HCT116 (cell line): ENCODE results near the gene CUX1. TPM values are rescaled to one million over a fixed set of nuclear protein-coding genes. Genes with fewer than 3 reads are reported as not detected.

Experiments
- ATAC-seq: fragments of 200-7000 bp; cut with Tn5 transposase; 2 replicates; pipeline ENCODE4 v1.9.1; 2020; ENCODE audit warnings: mild to moderate bottlenecking, moderate library complexity
- BruUV-seq: library from RNA; stranded (reverse); fragments of 400-500 nt; replicated peaks from 2 replicates; lab custom pipeline; 2021; lab: Mats Ljungman, UMichigan
- CTCF ChIA-PET: fragments of 300-600 bp; sonication (Branson Sonifier 250); formaldehyde crosslinking; loops from one replicate; lab custom pipeline; 2021; ENCODE audit warnings: antibody characterized with exemption; lab: Charles Lee
- POLR2A ChIA-PET: fragments of 300-600, 350-600 bp; sonication (Branson Sonifier 250); formaldehyde crosslinking; loops from one replicate; lab custom pipeline; 2021; ENCODE audit warnings: antibody characterized with exemption; lab: Charles Lee
- RAD21 ChIA-PET, 2 experiments: fragments of 300-600 bp; sonication (Branson Sonifier 250); formaldehyde crosslinking; loops; one replicate each; lab custom pipeline; 2023; ENCODE audit warnings: low total read pairs in 2 of 2; ENCODE audit not compliant: uncharacterized antibody in 2 of 2, unreplicated experiment in 2 of 2, low non-redundant PET in 1 of 2; lab: Charles Lee
- DNase-seq: peaks from one replicate; pipeline ENCODE4 v3.0.0-alpha.2; 2010; ENCODE audit warnings: low read depth, low spot score
- H2AFZ ChIP-seq: fragments of 200-600 bp; shearing (Covaris generic), sonication (generic); 2 replicates; pipeline ENCODE4 v1.6.1; 2017; ENCODE audit warnings: low read depth, mixed run types, mixed read lengths, antibody characterized with exemption, low read length; ENCODE audit not compliant: poor library complexity, severe bottlenecking
- H3K27ac ChIP-seq: 2 replicates; pipeline ENCODE4 v1.5.1; 2012; ENCODE audit warnings: low read depth, low read length
- H3K27me3 ChIP-seq: fragments of 200-600 bp; sonication (generic); 2 replicates; pipeline ENCODE4 v1.6.1; 2016; ENCODE audit warnings: mixed run types, low read length, mixed read lengths; ENCODE audit not compliant: insufficient read depth
- H3K36me3 ChIP-seq, 2 experiments: fragments of 200-500 bp in 1 of 2; fragments of 200-600 bp in 1 of 2; sonication (Bioruptor generic) in 1 of 2; sonication (generic) in 1 of 2; 2 replicates each; pipeline versions ENCODE4 v1.5.1 to v1.6.1; 2014 to 2016; ENCODE audit warnings: low read length in 2 of 2, inconsistent platforms in 1 of 2, mixed read lengths in 1 of 2, mixed run types in 1 of 2; ENCODE audit not compliant: insufficient read depth in 2 of 2, control insufficient read depth in 1 of 2
- H3K4me1 ChIP-seq, 2 experiments: fragments of 200-600 bp in 1 of 2; sonication (generic) in 1 of 2; 2 replicates each; pipeline versions ENCODE4 v1.5.1 to v1.6.1; 2012 to 2017; ENCODE audit warnings: low read length in 2 of 2, inconsistent platforms in 1 of 2, mild to moderate bottlenecking in 1 of 2, mixed read lengths in 1 of 2, mixed run types in 1 of 2, moderate library complexity in 1 of 2; ENCODE audit not compliant: insufficient read depth in 2 of 2, control insufficient read depth in 1 of 2
- H3K4me2 ChIP-seq: fragments of 200-600 bp; sonication (generic); 2 replicates; pipeline ENCODE4 v1.6.1; 2017; ENCODE audit warnings: mixed run types, low read length, mixed read lengths
- H3K4me3 ChIP-seq, 2 experiments: fragments of 200-600 bp in 1 of 2; sonication (generic) in 1 of 2; replicated peaks in 1 of 2; 2 replicates each; pipeline ENCODE4 v1.5.1; 2011 to 2016; ENCODE audit warnings: low read length in 2 of 2, control low read depth in 1 of 2, low read depth in 1 of 2, mild to moderate bottlenecking in 1 of 2, mixed read lengths in 1 of 2, mixed run types in 1 of 2
- H3K79me2 ChIP-seq: fragments of 200-600 bp; sonication (generic); 2 replicates; pipeline ENCODE4 v1.6.1; 2017; ENCODE audit warnings: mild to moderate bottlenecking, mixed run types, low read length, moderate library complexity, mixed read lengths; ENCODE audit not compliant: insufficient read depth
- H3K9ac ChIP-seq: fragments of 200-600 bp; sonication (generic); 2 replicates; pipeline ENCODE4 v1.6.1; 2016; ENCODE audit warnings: low read length, mixed read lengths
- H3K9me2 ChIP-seq: fragments of 200-600 bp; sonication (generic), shearing (Covaris generic); 2 replicates; pipeline ENCODE4 v1.6.1; 2017; ENCODE audit warnings: mixed run types, mild to moderate bottlenecking, moderate library complexity; ENCODE audit not compliant: insufficient read depth
- H3K9me3 ChIP-seq, 2 experiments: fragments of 200-500 bp in 1 of 2; fragments of 200-600 bp in 1 of 2; sonication (Bioruptor generic) in 1 of 2; sonication (generic) in 1 of 2; 2 replicates each; pipeline ENCODE4 v1.6.1; 2014 to 2017; ENCODE audit warnings: low read length in 2 of 2, mixed read lengths in 2 of 2, inconsistent platforms in 1 of 2, low read depth in 1 of 2, mild to moderate bottlenecking in 1 of 2, mixed run types in 1 of 2, moderate library complexity in 1 of 2; ENCODE audit not compliant: control insufficient read depth in 1 of 2, insufficient read depth in 1 of 2
- H4K20me1 ChIP-seq: fragments of 200-600 bp; sonication (generic), shearing (Covaris generic); 2 replicates; pipeline ENCODE4 v1.6.1; 2017; ENCODE audit warnings: mixed run types, mild to moderate bottlenecking, moderate library complexity; ENCODE audit not compliant: insufficient read depth
- CBX3 ChIP-seq: IDR thresholded peaks from 2 replicates; pipeline ENCODE4 v1.6.1; 2012; ENCODE audit warnings: low read depth
- CEBPB ChIP-seq: IDR thresholded peaks from 2 replicates; pipeline ENCODE4 v1.6.1; 2012; ENCODE audit warnings: low read depth
- ELF1 ChIP-seq: IDR thresholded peaks from 2 replicates; pipeline ENCODE4 v1.6.1; 2012; ENCODE audit warnings: low read depth, borderline replicate concordance
- EZH2 ChIP-seq: fragments of 200-600 bp; sonication (generic); IDR thresholded peaks from 2 replicates; pipeline ENCODE4 v1.6.1; 2017; ENCODE audit warnings: antibody characterized with exemption, mixed run types
- EZH2phosphoT487 ChIP-seq: fragments of 200-600 bp; IDR thresholded peaks from 2 replicates; pipeline ENCODE4 v1.6.1; 2018; ENCODE audit warnings: antibody characterized with exemption, borderline replicate concordance
- JUND ChIP-seq: IDR thresholded peaks from 2 replicates; pipeline ENCODE4 v1.6.1; 2012
- POLR2A ChIP-seq: IDR thresholded peaks from 2 replicates; pipeline ENCODE4 v1.7.0; 2011; ENCODE audit warnings: borderline replicate concordance; ENCODE audit not compliant: insufficient read depth, insufficient read length; ENCODE audit errors: extremely low read depth
- POLR2AphosphoS5 ChIP-seq: IDR thresholded peaks from 2 replicates; pipeline ENCODE4 v1.6.1; 2011; ENCODE audit warnings: mild to moderate bottlenecking, low read depth, low read length, moderate library complexity
- RAD21 ChIP-seq: IDR thresholded peaks from 2 replicates; pipeline ENCODE4 v1.6.1; 2012; ENCODE audit warnings: low read depth, mild to moderate bottlenecking
- SIN3A ChIP-seq: IDR thresholded peaks from 2 replicates; pipeline ENCODE4 v1.6.1; 2012; ENCODE audit warnings: low read depth
- SP1 ChIP-seq: IDR thresholded peaks from 2 replicates; pipeline ENCODE4 v1.6.1; 2012; ENCODE audit warnings: low read depth
- SRF ChIP-seq: IDR thresholded peaks from 2 replicates; pipeline ENCODE4 v1.6.1; 2012; ENCODE audit warnings: low read depth
- YY1 ChIP-seq: IDR thresholded peaks from 2 replicates; pipeline ENCODE4 v1.6.1; 2011; ENCODE audit warnings: low read length, low read depth, moderate library complexity, mild to moderate bottlenecking; ENCODE audit not compliant: insufficient replicate concordance; ENCODE audit errors: extremely low read depth
- ZFX ChIP-seq: fragments of 450-650 bp; IDR thresholded peaks from 2 replicates; pipeline ENCODE4 v1.6.1; 2017
- ZNF274 ChIP-seq: fragments of 200-500 bp; sonication (Bioruptor generic); IDR thresholded peaks from 2 replicates; pipeline ENCODE4 v1.6.1; 2014; ENCODE audit warnings: mild to moderate bottlenecking, low read depth, low read length, inconsistent platforms
- intact Hi-C: fragments of 100-400 bp; cut with micrococcal nuclease; formaldehyde crosslinking; loops from 2 replicates; pipeline ENCODE4 v1.10.0; 2022
- total RNA-seq: library from RNA; stranded (reverse); gene quantifications from one replicate; pipeline ENCODE4 v1.2.1, GENCODE V29; 2021; ENCODE audit not compliant: unreplicated experiment
- TF ChIP-seq, protein P1 (sequence below): IDR thresholded peaks from 2 replicates; pipeline ENCODE4 v1.6.1; 2012
- TF ChIP-seq, protein P2 (sequence below): IDR thresholded peaks from 2 replicates; pipeline ENCODE4 v1.6.1; 2012
- TF ChIP-seq, protein P3 (sequence below), 3 experiments: fragments of 200-600 bp in 1 of 3; sonication (generic) in 1 of 3; IDR thresholded peaks in 2 of 3; conservative IDR thresholded peaks in 1 of 3; 2 replicates each; pipeline ENCODE4 v1.5.1; 2012 to 2017; ENCODE audit warnings: low read depth in 2 of 3, low read length in 2 of 3, antibody characterized with exemption in 1 of 3, borderline replicate concordance in 1 of 3, control low read depth in 1 of 3, mild to moderate bottlenecking in 1 of 3, mixed read lengths in 1 of 3, mixed run types in 1 of 3, moderate library complexity in 1 of 3; ENCODE audit not compliant: insufficient read depth in 1 of 3
- TF ChIP-seq, protein P4 (sequence below): IDR thresholded peaks from 2 replicates; pipeline ENCODE4 v1.6.1; 2011; ENCODE audit warnings: mild to moderate bottlenecking, low read length, moderate library complexity; ENCODE audit not compliant: insufficient replicate concordance; ENCODE audit errors: extremely low read depth
- TF ChIP-seq, protein P5 (sequence below): IDR thresholded peaks from 2 replicates; pipeline ENCODE4 v1.6.1; 2012; ENCODE audit warnings: low read depth

Gene CUX1
- total RNA-seq, 1 experiment from 2014 or later = 68.9 TPM

DNA sequence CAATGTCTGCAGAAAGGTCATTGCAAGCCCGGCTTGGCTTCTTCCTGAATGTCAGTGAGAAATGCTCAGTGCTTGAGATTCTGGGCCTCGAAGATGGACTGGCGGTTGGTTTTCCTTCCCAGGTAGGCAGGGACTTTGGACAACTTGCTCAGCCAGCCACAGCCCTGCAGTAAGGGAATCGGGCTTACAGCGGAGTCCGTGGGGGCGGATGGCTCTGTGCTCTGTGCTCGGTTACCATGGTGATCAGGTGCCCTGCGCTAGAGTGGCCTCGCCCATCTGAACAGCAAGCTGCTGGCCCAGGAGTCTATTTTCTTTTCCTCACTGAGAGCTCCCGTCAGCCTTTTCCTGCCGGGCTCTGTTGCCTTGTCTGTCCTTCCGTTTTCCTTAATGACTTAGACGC is 391.4 kb downstream of the CUX1 start:
- intact Hi-C loops = no loop called here
- Histone ChIP-seq H3K4me2 (no peak overlapping the region), H2AFZ (no peak overlapping the region), H3K9me2 (no peaks in the 10 kb centered on the region), H4K20me1 (no peaks in the 10 kb centered on the region), H3K27me3 (no peaks in the 10 kb centered on the region), H3K79me2 (no peaks in the 10 kb centered on the region), H3K4me3 (no peak overlapping the region), H3K9ac (no peak overlapping the region), H3K27ac (no peak overlapping the region), H3K9me3 (no peaks in the 10 kb centered on the region), H3K36me3 (peaks cover 0 to 4% of the 10 kb centered on the region in 2 experiments; a peak in 1 of 4 replicates), H3K4me1 (no peaks in the 10 kb centered on the region)
- ChIA-PET RAD21 (no interaction called here), POLR2A (no interaction called here), CTCF (no interaction called here)
- BruUV-seq = no TSS peak
- DNase-seq = no peak
- TF ChIP-seq YY1 = no peak
- no peak for TF ChIP-seq SIN3A
- no peak for TF ChIP-seq ZNF274
- TF ChIP-seq SP1 = no peak
- no peak for TF ChIP-seq SRF
- TF ChIP-seq, protein P1, sequence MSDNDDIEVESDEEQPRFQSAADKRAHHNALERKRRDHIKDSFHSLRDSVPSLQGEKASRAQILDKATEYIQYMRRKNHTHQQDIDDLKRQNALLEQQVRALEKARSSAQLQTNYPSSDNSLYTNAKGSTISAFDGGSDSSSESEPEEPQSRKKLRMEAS = no peak
- TF ChIP-seq CBX3 = no peak
- TF ChIP-seq, protein P2, sequence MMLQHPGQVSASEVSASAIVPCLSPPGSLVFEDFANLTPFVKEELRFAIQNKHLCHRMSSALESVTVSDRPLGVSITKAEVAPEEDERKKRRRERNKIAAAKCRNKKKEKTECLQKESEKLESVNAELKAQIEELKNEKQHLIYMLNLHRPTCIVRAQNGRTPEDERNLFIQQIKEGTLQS = no peak
- TF ChIP-seq EZH2 = no peak
- TF ChIP-seq, protein P3, sequence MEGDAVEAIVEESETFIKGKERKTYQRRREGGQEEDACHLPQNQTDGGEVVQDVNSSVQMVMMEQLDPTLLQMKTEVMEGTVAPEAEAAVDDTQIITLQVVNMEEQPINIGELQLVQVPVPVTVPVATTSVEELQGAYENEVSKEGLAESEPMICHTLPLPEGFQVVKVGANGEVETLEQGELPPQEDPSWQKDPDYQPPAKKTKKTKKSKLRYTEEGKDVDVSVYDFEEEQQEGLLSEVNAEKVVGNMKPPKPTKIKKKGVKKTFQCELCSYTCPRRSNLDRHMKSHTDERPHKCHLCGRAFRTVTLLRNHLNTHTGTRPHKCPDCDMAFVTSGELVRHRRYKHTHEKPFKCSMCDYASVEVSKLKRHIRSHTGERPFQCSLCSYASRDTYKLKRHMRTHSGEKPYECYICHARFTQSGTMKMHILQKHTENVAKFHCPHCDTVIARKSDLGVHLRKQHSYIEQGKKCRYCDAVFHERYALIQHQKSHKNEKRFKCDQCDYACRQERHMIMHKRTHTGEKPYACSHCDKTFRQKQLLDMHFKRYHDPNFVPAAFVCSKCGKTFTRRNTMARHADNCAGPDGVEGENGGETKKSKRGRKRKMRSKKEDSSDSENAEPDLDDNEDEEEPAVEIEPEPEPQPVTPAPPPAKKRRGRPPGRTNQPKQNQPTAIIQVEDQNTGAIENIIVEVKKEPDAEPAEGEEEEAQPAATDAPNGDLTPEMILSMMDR (IDR thresholded peaks at IDR 0.05 in 2 of 3, conservative IDR thresholded peaks at IDR 0.05 in 1 of 3; ENCODE audit: borderline replicate concordance in 1 of 3, insufficient read depth in 1 of 3, low read depth in 2 of 3, low read length in 2 of 3) = no peak
- TF ChIP-seq, protein P4, sequence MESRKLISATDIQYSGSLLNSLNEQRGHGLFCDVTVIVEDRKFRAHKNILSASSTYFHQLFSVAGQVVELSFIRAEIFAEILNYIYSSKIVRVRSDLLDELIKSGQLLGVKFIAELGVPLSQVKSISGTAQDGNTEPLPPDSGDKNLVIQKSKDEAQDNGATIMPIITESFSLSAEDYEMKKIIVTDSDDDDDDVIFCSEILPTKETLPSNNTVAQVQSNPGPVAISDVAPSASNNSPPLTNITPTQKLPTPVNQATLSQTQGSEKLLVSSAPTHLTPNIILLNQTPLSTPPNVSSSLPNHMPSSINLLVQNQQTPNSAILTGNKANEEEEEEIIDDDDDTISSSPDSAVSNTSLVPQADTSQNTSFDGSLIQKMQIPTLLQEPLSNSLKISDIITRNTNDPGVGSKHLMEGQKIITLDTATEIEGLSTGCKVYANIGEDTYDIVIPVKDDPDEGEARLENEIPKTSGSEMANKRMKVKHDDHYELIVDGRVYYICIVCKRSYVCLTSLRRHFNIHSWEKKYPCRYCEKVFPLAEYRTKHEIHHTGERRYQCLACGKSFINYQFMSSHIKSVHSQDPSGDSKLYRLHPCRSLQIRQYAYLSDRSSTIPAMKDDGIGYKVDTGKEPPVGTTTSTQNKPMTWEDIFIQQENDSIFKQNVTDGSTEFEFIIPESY = no peak
- no peak for TF ChIP-seq ZFX
- no peak for TF ChIP-seq CEBPB
- no peak for TF ChIP-seq POLR2A
- TF ChIP-seq EZH2phosphoT487 = no peak
- TF ChIP-seq POLR2AphosphoS5 = no peak
- no peak for TF ChIP-seq JUND
- TF ChIP-seq, protein P5, sequence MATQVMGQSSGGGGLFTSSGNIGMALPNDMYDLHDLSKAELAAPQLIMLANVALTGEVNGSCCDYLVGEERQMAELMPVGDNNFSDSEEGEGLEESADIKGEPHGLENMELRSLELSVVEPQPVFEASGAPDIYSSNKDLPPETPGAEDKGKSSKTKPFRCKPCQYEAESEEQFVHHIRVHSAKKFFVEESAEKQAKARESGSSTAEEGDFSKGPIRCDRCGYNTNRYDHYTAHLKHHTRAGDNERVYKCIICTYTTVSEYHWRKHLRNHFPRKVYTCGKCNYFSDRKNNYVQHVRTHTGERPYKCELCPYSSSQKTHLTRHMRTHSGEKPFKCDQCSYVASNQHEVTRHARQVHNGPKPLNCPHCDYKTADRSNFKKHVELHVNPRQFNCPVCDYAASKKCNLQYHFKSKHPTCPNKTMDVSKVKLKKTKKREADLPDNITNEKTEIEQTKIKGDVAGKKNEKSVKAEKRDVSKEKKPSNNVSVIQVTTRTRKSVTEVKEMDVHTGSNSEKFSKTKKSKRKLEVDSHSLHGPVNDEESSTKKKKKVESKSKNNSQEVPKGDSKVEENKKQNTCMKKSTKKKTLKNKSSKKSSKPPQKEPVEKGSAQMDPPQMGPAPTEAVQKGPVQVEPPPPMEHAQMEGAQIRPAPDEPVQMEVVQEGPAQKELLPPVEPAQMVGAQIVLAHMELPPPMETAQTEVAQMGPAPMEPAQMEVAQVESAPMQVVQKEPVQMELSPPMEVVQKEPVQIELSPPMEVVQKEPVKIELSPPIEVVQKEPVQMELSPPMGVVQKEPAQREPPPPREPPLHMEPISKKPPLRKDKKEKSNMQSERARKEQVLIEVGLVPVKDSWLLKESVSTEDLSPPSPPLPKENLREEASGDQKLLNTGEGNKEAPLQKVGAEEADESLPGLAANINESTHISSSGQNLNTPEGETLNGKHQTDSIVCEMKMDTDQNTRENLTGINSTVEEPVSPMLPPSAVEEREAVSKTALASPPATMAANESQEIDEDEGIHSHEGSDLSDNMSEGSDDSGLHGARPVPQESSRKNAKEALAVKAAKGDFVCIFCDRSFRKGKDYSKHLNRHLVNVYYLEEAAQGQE = no peak
- no peak for TF ChIP-seq ELF1
- TF ChIP-seq RAD21 = no peak
- ATAC-seq = no peak
